HL-60 (cell line): ENCODE data around the gene RELB.
"Not testable (repeated sequence)": the region's sequence is repeated elsewhere in the genome, so short reads cannot be mapped to it uniquely, and the experiment has no call there.

Source experiments
- DNase-seq, 2 experiments: peaks; one replicate each; pipeline ENCODE4 v3.0.0-alpha.2; 2010 to 2020; ENCODE audit warnings: low read depth in 1 of 2, low spot score in 1 of 2
- H3K27ac ChIP-seq: fragments of 250-450 bp; sonication (Bioruptor Pico); replicated peaks from 2 replicates; pipeline ENCODE4 v1.5.1; 2020; ENCODE audit warnings: mild to moderate bottlenecking, moderate library complexity
- H3K27me3 ChIP-seq: fragments of 250-450 bp; sonication (Bioruptor Pico); 2 replicates; pipeline ENCODE4 v1.5.1; 2021; ENCODE audit warnings: mild to moderate bottlenecking, moderate library complexity; ENCODE audit not compliant: insufficient read depth, poor library complexity, severe bottlenecking
- H3K4me3 ChIP-seq: replicated peaks from 2 replicates; pipeline ENCODE4 v1.5.1; 2011; ENCODE audit warnings: mild to moderate bottlenecking, control low read depth, low read length; ENCODE audit not compliant: insufficient read depth
- GABPA ChIP-seq: IDR thresholded peaks from 2 replicates; pipeline ENCODE4 v1.6.1; 2012; ENCODE audit warnings: low read depth
- POLR2AphosphoS5 ChIP-seq: IDR thresholded peaks from 2 replicates; pipeline ENCODE4 v1.6.1; 2012; ENCODE audit warnings: low read depth
- REST ChIP-seq: IDR thresholded peaks from 2 replicates; pipeline ENCODE4 v1.6.1; 2012; ENCODE audit warnings: low read depth; ENCODE audit not compliant: insufficient replicate concordance
- SPI1 ChIP-seq: IDR thresholded peaks from 2 replicates; pipeline ENCODE4 v1.6.1; 2012; ENCODE audit warnings: low read depth, mild to moderate bottlenecking, borderline replicate concordance
- TF ChIP-seq, protein P1 (sequence below): IDR thresholded peaks from one replicate; pipeline ENCODE4 v1.5.1; 2011; ENCODE audit warnings: low read length, control low read depth, inconsistent platforms; ENCODE audit not compliant: insufficient read depth

The RELB gene

GRCh38 chr19:44969437-44969836 lies 31.8 kb upstream of the RELB start:
- no peak for DNase-seq
- H3K27me3 ChIP-seq = no peaks in the 10 kb centered on the region
- H3K4me3 ChIP-seq = no peak overlapping the region
- H3K27ac ChIP-seq = no peak overlapping the region
- TF ChIP-seq POLR2AphosphoS5 (no peak), GABPA (no peak), SPI1 (no peak), REST (no peak)
- TF ChIP-seq, protein P1, sequence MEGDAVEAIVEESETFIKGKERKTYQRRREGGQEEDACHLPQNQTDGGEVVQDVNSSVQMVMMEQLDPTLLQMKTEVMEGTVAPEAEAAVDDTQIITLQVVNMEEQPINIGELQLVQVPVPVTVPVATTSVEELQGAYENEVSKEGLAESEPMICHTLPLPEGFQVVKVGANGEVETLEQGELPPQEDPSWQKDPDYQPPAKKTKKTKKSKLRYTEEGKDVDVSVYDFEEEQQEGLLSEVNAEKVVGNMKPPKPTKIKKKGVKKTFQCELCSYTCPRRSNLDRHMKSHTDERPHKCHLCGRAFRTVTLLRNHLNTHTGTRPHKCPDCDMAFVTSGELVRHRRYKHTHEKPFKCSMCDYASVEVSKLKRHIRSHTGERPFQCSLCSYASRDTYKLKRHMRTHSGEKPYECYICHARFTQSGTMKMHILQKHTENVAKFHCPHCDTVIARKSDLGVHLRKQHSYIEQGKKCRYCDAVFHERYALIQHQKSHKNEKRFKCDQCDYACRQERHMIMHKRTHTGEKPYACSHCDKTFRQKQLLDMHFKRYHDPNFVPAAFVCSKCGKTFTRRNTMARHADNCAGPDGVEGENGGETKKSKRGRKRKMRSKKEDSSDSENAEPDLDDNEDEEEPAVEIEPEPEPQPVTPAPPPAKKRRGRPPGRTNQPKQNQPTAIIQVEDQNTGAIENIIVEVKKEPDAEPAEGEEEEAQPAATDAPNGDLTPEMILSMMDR = no peak

DNA sequence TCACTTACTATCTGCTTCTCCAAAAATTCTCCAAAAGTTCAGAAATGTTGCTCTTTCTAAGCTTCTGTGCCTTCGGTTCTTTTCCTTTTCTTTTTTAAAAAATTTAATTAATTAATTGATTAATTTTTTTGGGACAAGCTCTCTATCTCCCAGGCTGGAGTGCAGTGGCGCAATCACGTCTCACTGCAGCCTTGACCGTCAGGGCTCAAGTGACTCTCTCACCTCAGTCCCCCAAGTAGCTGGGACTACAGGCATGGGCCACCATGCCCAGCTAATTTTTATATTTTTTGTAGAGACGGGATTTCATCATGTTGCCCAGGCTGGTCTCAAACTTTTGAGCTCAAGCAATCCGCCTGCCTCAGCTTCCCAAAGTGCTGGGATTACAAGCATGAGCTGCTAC lies 29.8 kb upstream of the RELB start:
- H3K4me3 ChIP-seq, H3K27ac ChIP-seq, H3K27me3 ChIP-seq, DNase-seq: not testable (repeated sequence)

GRCh38 chr19:44972802-44973201 lies 28.5 kb upstream of the RELB start:
- no peaks in the 10 kb centered on the region for H3K27me3 ChIP-seq
- H3K4me3 ChIP-seq = no peak overlapping the region
- H3K27ac ChIP-seq = no peak overlapping the region
- DNase-seq = no peak
- TF ChIP-seq POLR2AphosphoS5 = no peak
- TF ChIP-seq, protein P1 = no peak
- no peak for TF ChIP-seq REST
- TF ChIP-seq GABPA = no peak
- no peak for TF ChIP-seq SPI1

DNA sequence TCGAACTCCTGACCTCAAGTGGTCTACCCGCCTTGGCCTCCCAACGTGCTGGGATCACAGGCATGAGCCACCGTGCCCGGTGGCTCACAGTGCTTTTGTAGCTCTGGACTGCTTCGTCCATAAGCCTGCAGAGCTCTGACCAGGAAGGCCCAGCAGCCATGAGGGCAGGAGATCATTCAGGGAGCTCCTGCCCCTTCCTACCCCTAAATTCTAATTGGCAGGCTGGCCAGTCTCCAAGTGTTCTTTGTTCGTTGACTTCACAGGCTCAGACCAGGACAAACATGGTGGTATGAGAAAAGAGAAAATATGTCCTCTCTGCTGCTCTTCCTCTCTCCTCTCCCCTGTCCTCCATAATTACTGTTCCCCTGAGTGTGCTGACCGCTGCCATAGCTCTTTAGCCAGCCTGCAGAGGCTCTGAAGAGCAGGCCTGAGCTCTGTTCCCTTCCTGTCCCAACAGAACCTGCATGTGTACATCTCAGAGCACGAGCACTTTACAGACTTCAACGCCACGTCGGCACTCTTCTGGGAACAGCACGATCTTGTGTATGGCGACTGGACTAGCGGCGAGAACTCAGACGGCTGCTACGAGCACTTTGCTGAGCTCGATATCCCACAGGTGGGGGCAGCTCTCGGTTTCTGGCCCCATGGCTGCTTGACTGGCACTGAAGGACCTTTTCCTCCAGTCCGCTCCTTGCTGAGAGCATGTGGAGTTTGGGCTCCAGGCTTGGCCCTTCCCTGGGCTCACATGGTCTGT lies 27.1 kb upstream of the RELB start:
- no peak overlapping the region for H3K27ac ChIP-seq
- no peak overlapping the region for H3K4me3 ChIP-seq
- H3K27me3 ChIP-seq = no peaks in the 10 kb centered on the region
- TF ChIP-seq GABPA (no peak), POLR2AphosphoS5 (no peak), REST (no peak), SPI1 (no peak)
- TF ChIP-seq, protein P1 = no peak
- DNase-seq = no peak
